Muscle of back (tissue), 11 donors: ENCODE measurements around the gene OSBPL3. TPM values are rescaled to one million over a fixed set of nuclear protein-coding genes. Genes with fewer than 3 reads are reported as not detected.

Experiments
- DNase-seq, 3 donors: peaks; one replicate each; pipeline versions ENCODE4 v3.0.0 to v3.0.0-alpha.2; 2013
- polyA plus RNA-seq, 10 donors: library from polyadenylated mRNA; unstranded; fragments of 120-200 nt; gene quantifications; one replicate each; pipeline ENCODE4 v1.2.1, GENCODE V29; 2013; ENCODE audit not compliant: insufficient read length in 10 of 10

The OSBPL3 gene
- polyA plus RNA-seq, 10 donors: 2.9 to 5.9 (median 3.8) TPM

DNA sequence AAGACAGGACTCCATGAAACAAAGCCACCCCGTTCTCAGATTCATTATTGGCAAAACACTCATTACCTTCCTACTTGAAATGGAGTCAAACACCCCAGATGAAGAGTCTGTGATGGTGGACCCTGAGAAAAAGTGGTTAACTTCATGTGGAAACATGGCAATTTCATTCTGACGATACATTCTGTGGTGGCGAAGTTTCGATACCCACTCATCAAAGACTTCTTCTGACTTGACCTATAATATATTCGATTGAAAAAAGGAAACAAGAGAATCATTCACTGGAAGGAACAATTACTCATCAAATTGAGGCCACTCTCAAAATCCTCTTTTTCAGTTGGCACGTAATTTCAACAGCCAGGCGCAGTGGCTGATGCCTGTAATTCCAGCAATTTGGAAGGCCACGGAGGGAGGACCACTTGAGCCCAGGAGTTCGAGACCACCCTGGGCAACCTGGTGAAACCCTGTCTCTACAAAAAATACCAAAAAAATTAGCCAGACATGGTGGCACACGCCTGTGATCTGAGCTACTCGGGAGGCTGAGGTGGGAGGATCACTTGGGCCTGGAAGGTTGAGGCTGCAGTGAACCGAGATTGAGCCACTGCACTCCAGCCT lies 113.9 kb downstream of the OSBPL3 start:
- no peak for DNase-seq

GRCh38 chr7:24864214-24864817 lies 115.7 kb downstream of the OSBPL3 start:
- no peak for DNase-seq

- no peak for DNase-seq
Observed at GRCh38 chr7:24863626-24864025, 116.4 kb downstream of the OSBPL3 start.

- DNase-seq: no peak
Observed at GRCh38 chr7:24862461-24862860, 117.5 kb downstream of the OSBPL3 start.

- no peak for DNase-seq
Observed at GRCh38 chr7:24861336-24861735, 118.6 kb downstream of the OSBPL3 start.

- no peak for DNase-seq
Observed at GRCh38 chr7:24860611-24861010, 119.4 kb downstream of the OSBPL3 start.

DNA sequence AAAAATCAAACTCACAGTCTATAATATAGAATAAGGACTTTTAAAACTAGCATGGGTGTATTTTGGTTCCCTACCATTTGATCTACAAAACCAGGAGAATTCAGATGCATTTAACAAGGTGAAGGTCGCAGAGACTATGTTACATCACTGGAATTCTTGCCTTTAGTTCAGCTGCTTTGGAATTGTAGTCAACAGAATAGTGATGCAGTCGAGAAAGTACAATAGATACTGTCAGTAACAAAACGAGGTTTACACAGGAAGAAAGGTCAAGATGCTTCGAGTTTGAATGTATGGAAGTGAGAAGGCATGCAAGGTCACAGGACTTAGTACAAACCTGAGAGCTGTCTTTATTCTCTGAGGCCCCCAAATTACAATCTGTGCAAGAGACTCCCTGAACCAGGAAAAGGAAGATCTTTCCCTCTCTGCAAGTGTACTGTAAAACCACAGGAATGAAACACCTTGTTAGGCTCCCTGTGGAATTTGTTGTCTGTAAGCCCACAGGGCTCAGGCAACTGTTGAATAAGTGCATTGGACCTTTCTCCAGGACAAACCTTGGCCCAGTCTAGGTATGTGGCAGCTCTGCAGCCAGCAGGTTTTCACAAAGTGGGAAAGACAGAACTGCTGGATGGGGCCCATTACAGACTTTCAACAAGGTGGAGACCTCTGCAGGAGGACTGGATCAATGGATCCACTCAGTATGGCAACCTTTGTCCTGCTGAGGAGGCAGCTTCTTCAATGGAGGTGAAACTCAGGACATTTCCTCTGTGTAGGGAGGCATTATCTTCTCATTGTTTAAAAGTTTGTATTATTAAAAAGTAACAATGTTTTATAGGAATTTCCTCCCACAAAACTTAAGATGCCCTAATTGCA lies 121.6 kb downstream of the OSBPL3 start:
- DNase-seq: no peak

- no peak for DNase-seq
Observed at GRCh38 chr7:24857623-24858022, 122.4 kb downstream of the OSBPL3 start.

GRCh38 chr7:24854866-24855265 lies 125.1 kb downstream of the OSBPL3 start:
- no peak for DNase-seq

DNA sequence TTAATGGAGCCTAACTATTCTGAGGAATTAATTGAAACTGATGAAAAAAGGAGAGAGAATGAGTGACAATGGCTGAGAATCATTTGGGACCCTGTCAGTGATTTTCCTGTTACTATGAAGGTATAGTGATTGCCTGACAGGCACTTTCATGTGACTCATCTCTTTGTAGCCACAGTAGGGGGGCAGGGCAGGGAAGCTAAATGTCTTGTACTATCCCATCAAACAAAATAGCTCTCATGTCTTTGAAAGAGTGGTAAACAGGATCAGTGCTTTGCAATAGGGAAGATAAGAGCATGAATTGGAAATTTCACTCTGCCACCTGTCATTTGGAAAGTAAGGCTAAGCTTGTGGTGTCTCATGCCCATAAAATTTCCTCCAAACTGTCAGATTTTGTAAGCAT lies 128.2 kb downstream of the OSBPL3 start:
- no peak for DNase-seq

- DNase-seq: no peak
Observed at GRCh38 chr7:24848878-24849277, 131.1 kb downstream of the OSBPL3 start.

DNA sequence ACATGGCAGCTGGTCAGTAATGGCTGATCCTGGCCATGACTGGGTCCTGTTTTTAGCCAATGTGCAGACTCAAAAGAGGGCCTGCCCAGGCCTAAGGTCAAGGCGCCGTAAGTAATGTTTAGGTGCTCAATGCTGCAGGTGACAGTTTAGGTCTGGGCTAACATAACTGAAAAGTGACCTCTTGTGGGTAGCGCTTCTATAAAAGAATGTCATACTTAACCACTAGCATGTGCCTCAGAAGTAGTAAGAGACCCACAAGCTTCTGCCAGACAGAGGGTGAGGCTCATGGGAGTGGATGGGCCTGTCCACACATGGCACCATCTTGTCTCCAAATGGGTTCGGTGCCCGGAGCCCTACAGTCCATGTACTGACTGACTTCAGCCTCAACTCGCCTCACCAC lies 132.2 kb downstream of the OSBPL3 start:
- DNase-seq: no peak

- DNase-seq: no peak
Observed at GRCh38 chr7:24843821-24844434, 136.1 kb downstream of the OSBPL3 start.

DNA sequence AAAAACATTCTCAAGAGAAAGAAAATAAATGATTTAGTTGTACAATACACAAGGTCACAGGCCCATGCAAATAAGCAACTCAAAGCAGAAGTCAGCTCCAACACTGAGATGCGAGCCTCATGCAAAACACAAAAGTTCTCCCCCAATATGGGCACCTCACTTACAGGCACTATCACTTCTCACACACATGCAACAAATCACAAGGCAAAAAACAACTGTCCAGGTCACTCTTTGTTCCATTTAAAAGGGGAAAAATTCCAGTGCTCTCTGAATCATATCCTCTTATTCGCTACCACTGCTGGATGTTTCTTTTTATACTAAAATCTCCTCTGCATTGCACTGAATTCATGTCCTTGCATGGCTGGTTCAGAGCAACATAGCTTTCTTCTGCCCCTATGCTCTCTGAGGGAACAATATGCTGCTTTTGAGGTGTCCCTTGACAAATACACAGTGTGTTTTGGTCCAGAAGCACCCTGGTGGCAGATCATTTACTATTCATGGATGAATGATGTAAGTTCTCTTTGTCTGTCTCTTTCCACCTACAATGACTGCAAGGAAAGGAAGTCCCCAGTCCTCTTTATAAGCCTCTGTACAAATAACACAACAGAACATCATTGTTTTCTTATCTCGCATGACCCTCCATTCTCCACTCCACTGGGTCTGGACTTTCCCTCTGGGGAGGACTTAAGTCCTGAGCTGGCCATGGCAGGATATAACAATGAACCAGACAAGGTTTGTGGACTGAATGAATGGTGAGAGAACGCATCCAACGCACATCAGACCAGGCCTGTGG lies 137.3 kb downstream of the OSBPL3 start:
- DNase-seq: no peak

DNA sequence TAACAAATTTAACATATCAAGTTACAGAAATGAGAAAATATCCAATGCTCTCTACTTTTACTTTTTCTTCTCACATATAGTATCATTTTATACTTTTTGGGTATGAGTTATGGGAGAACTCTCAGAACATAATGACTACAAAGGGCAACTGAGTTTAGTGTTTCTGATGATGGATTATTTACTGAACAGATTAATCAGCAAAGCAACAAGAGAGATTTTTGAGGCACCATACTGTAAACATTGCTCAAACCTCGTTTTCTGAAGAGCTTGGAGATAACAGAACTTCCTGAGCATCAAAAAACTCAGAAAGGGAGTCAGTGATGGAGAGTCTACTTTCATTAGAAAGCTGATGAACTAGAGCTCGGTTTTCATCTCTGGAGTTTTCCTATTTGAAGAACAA lies 137.9 kb downstream of the OSBPL3 start:
- no peak for DNase-seq

DNA sequence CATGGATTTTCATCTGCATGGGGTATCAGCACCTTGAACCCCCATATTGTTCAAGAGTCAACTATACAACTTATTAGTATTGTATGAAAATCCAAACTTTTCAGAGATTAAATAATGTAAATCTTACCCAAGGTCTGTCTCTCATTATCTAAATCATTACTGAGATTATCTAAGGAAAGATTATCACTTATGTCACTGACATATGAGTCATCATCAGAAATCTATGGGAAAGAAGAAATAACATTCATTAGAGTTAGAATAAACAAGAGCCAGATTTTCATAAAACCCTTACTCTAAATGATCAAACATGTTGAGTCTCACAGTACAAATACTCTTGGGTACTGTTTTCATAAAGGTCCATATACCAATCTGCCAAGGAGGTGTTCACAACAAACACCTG lies 139.4 kb downstream of the OSBPL3 start:
- DNase-seq: no peak

GRCh38 chr7:24836084-24836483 lies 143.9 kb downstream of the OSBPL3 start:
- no peak for DNase-seq

- no peak for DNase-seq
Observed at GRCh38 chr7:24835643-24836042, 144.3 kb downstream of the OSBPL3 start.

DNA sequence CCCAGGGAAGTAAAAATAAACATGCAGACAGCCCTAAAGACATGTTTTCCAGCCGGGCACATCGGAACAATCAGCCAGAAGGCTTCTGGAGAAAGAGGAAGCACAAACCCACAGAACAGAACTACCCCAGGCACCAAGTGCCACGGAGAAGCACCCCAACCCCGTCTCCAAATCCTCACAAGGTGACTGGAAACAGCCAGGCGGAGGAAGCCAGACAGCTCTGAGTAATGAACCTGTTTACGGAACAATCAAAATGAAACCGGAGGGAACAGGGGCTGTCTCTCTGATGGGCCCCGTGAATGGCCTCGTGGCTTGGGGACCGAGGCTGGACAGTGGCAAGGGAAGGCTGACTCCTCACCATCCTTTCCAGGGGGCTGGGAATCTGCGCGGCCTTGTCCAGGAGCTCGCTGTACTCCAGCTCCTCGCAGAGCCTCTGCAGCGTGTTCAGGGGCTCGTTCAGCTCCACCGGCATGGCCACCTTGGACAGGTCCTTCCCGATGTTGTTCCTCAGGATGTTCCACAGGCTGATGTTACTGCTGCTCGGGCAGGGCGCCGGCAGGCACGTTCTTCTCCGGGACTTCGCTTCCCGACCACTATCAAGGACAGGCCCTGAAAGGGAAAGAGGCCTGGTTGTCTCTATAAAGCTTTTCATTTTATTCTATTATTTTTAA lies 145.7 kb downstream of the OSBPL3 start:
- no peak for DNase-seq

DNA sequence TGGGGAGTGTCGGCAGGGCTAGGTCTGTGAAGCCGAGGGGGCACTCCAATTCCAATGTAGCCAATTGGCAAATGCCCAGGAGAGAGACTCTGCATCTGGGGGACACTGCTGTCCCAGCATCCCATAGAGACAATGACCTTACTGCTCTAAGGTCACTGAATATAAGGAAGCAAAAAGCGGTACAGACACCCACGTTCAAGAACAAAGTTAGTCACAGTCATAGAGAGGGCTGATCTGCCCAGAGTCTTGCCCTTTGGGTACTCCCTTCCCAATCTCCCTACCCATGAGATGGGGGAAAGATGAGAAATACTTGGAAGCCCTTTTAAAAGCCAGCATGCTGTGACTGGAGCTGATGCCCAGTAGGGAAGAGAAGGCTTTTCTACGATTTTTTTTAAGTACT lies 146.4 kb downstream of the OSBPL3 start:
- DNase-seq: no peak

DNA sequence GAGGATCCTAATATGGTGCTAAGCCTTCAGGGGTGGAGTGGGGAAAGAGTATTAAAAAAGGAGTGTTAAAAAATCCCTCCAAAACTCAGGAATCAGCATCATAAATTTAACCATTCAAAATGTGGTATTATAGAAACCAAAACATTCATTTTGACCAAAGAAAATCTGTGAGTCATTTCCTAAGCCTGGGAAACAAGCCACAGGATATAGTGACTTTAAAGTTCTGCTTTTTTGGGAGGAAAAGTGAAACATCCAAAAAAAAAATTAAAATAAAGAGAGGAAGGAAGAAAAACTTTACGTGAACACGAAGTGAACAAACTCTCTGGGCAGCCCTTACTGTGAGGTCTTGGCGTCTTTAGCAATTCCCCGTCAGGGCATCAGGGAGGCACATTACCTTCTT lies 148.7 kb downstream of the OSBPL3 start:
- DNase-seq: no peak
